HG03521 (cell line): Measurements from ENCODE around the gene JMY.

Experiments used
- ATAC-seq: cut with Tn5 transposase; IDR thresholded peaks from one replicate; pipeline ENCODE4 v1.9.1; 2021; ENCODE audit warnings: mild to moderate bottlenecking, moderate library complexity; ENCODE audit not compliant: unreplicated experiment

JMY gene

GRCh38 chr5:79235634-79236361 is at the start of gene JMY:
Gene JMY, plus strand, starts transcription at chr5:79236131. Its CDS starts 520 bp downstream, at chr5:79236651.
- ATAC-seq: peak; percentile 73

- no peak for ATAC-seq
Observed at GRCh38 chr5:79186455-79186854, 49.5 kb upstream of the JMY start.

- no peak for ATAC-seq
Observed at GRCh38 chr5:79189439-79190234, 46.3 kb upstream of the JMY start.

GRCh38 chr5:79190235-79190529 is 45.7 kb upstream of the JMY start:
- ATAC-seq: no peak

- ATAC-seq: no peak
Observed at GRCh38 chr5:79191457-79191856, 44.5 kb upstream of the JMY start.

GRCh38 chr5:79193643-79194042 is 42.3 kb upstream of the JMY start:
- ATAC-seq: no peak

- no peak for ATAC-seq
Observed at GRCh38 chr5:79200573-79201183, 35.3 kb upstream of the JMY start.

GRCh38 chr5:79201206-79201605 is 34.7 kb upstream of the JMY start:
- ATAC-seq: no peak

- no peak for ATAC-seq
Observed at GRCh38 chr5:79202076-79202475, 33.9 kb upstream of the JMY start.

- ATAC-seq: no peak
Observed at GRCh38 chr5:79205965-79206364, 30.0 kb upstream of the JMY start.

- no peak for ATAC-seq
Observed at GRCh38 chr5:79206541-79206940, 29.4 kb upstream of the JMY start.

GRCh38 chr5:79209505-79209904 is 26.4 kb upstream of the JMY start:
- no peak for ATAC-seq

- no peak for ATAC-seq
Observed at GRCh38 chr5:79224286-79224984, 11.5 kb upstream of the JMY start.

GRCh38 chr5:79225026-79225425 is 10.9 kb upstream of the JMY start:
- no peak for ATAC-seq

GRCh38 chr5:79225441-79225840 is 10.5 kb upstream of the JMY start:
- no peak for ATAC-seq

GRCh38 chr5:79227484-79228025 is 8.4 kb upstream of the JMY start:
- no peak for ATAC-seq

GRCh38 chr5:79229357-79230174 is 6.4 kb upstream of the JMY start:
- ATAC-seq: peak; percentile 72

GRCh38 chr5:79235261-79235633 is 684 bp upstream of the JMY start:
- no peak for ATAC-seq

- peak; percentile 26 for ATAC-seq
Observed at GRCh38 chr5:79236362-79236969, 535 bp downstream of the JMY start.
